SU-DHL-6 (cell line): Measurements from ENCODE around the gene ORM2.

ENCODE experiments used
- H2AFZ ChIP-seq: fragments of 200-600 bp; sonication (generic); 2 replicates; pipeline ENCODE4 v1.6.1; 2014; ENCODE audit warnings: low read depth, mild to moderate bottlenecking, moderate library complexity, mixed read lengths, antibody characterized with exemption, low read length; ENCODE audit not compliant: severe bottlenecking
- H3F3A ChIP-seq: fragments of 200-600 bp; shearing (Covaris generic); 2 replicates; pipeline ENCODE4 v1.6.0; 2016; ENCODE audit warnings: antibody characterized with exemption, mild to moderate bottlenecking; ENCODE audit not compliant: insufficient read depth
- H3K27ac ChIP-seq: fragments of 200-600 bp; sonication (generic); 2 replicates; pipeline ENCODE4 v1.5.1; 2016; ENCODE audit warnings: low read depth, mild to moderate bottlenecking, low read length, moderate library complexity, mixed read lengths
- H3K27me3 ChIP-seq: fragments of 200-600 bp; sonication (generic), shearing (Covaris generic); 2 replicates; pipeline ENCODE4 v1.6.0; 2014; ENCODE audit warnings: mild to moderate bottlenecking, low read length
- H3K36me3 ChIP-seq: fragments of 200-600 bp; sonication (generic); 2 replicates; pipeline ENCODE4 v1.6.1; 2014; ENCODE audit warnings: mild to moderate bottlenecking, low read length, mixed read lengths
- H3K4me2 ChIP-seq: fragments of 300-600, 200-600 bp; shearing (Covaris generic), sonication (generic); 2 replicates; pipeline ENCODE4 v1.6.0; 2014; ENCODE audit warnings: low read length, low read depth, mild to moderate bottlenecking; ENCODE audit not compliant: poor library complexity, severe bottlenecking
- H3K4me3 ChIP-seq: fragments of 200-600 bp; sonication (generic); 2 replicates; pipeline ENCODE4 v1.5.1; 2014; ENCODE audit warnings: antibody characterized with exemption, low read length, mild to moderate bottlenecking, mixed read lengths; ENCODE audit not compliant: insufficient read depth, poor library complexity, severe bottlenecking
- H3K79me2 ChIP-seq: fragments of 200-600 bp; sonication (generic); 2 replicates; pipeline ENCODE4 v1.6.1; 2014; ENCODE audit warnings: mild to moderate bottlenecking, low read length, moderate library complexity; ENCODE audit not compliant: insufficient read depth
- H3K9ac ChIP-seq: fragments of 200-600 bp; sonication (generic); 2 replicates; pipeline ENCODE4 v1.7.0; 2014; ENCODE audit warnings: mild to moderate bottlenecking, low read length
- H3K9me2 ChIP-seq: fragments of 200-600 bp; sonication (generic); replicated peaks from 2 replicates; pipeline ENCODE4 v1.6.1; 2014; ENCODE audit warnings: low read length; ENCODE audit not compliant: insufficient read depth
- H3K9me3 ChIP-seq: fragments of 200-600 bp; sonication (generic); 2 replicates; pipeline ENCODE4 v1.6.1; 2014; ENCODE audit warnings: low read length, mixed read lengths; ENCODE audit not compliant: insufficient read depth
- H4K20me1 ChIP-seq: fragments of 200-600 bp; sonication (generic); 2 replicates; pipeline ENCODE4 v1.6.1; 2014; ENCODE audit warnings: low read depth, mild to moderate bottlenecking, antibody characterized with exemption, low read length, moderate library complexity, mixed read lengths
- EZH2phosphoT487 ChIP-seq: fragments of 200-600 bp; sonication (generic), shearing (Covaris generic); conservative IDR thresholded peaks from 2 replicates; pipeline ENCODE4 v1.6.1; 2018; ENCODE audit warnings: mild to moderate bottlenecking, antibody characterized with exemption, low read length, moderate library complexity, mixed read lengths
- TF ChIP-seq, protein P1 (sequence below): fragments of 200-600 bp; sonication (generic); IDR thresholded peaks from one replicate; pipeline ENCODE4 v1.5.1; 2017; ENCODE audit warnings: antibody characterized with exemption, mild to moderate bottlenecking, low read length, moderate library complexity; ENCODE audit not compliant: insufficient read depth, poor library complexity, severe bottlenecking

ORM2 gene

DNA sequence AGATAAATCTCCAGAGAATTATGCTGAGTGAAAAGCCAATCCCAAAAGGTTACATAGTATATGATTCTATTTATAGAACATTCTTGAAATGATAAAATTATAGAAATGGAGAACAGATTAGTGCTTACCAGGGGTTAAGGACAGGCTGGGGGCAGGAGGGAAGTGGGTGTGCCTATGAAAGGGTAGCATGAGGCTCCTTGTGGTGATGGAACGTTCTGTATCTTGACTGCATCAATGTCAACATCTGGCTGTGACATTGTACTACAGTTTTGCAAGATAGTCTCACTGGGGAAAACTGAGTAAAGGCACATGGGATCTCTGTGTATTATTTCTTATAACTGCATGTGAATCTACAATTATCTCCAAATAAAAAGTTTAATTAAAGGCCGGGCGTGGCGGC lies 22.3 kb downstream of the ORM2 start:
- no peaks in the 10 kb centered on the region for H3K79me2 ChIP-seq
- H3K4me3 ChIP-seq, result no peak overlapping the region
- no peaks in the 10 kb centered on the region for H3K9me2 ChIP-seq
- no peak overlapping the region for H3K27ac ChIP-seq
- H3K9ac ChIP-seq, result no peak overlapping the region
- peaks cover 36% of the 10 kb centered on the region for H3K36me3 ChIP-seq
- H3F3A ChIP-seq, result no peaks in the 10 kb centered on the region
- H3K9me3 ChIP-seq, result no peaks in the 10 kb centered on the region
- H3K4me2 ChIP-seq, result no peak overlapping the region
- no peaks in the 10 kb centered on the region for H3K27me3 ChIP-seq
- TF ChIP-seq, protein P1, sequence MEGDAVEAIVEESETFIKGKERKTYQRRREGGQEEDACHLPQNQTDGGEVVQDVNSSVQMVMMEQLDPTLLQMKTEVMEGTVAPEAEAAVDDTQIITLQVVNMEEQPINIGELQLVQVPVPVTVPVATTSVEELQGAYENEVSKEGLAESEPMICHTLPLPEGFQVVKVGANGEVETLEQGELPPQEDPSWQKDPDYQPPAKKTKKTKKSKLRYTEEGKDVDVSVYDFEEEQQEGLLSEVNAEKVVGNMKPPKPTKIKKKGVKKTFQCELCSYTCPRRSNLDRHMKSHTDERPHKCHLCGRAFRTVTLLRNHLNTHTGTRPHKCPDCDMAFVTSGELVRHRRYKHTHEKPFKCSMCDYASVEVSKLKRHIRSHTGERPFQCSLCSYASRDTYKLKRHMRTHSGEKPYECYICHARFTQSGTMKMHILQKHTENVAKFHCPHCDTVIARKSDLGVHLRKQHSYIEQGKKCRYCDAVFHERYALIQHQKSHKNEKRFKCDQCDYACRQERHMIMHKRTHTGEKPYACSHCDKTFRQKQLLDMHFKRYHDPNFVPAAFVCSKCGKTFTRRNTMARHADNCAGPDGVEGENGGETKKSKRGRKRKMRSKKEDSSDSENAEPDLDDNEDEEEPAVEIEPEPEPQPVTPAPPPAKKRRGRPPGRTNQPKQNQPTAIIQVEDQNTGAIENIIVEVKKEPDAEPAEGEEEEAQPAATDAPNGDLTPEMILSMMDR, result no peak
- TF ChIP-seq EZH2phosphoT487, result no peak
- H2AFZ ChIP-seq, result no peak overlapping the region
- no peaks in the 10 kb centered on the region for H4K20me1 ChIP-seq

DNA sequence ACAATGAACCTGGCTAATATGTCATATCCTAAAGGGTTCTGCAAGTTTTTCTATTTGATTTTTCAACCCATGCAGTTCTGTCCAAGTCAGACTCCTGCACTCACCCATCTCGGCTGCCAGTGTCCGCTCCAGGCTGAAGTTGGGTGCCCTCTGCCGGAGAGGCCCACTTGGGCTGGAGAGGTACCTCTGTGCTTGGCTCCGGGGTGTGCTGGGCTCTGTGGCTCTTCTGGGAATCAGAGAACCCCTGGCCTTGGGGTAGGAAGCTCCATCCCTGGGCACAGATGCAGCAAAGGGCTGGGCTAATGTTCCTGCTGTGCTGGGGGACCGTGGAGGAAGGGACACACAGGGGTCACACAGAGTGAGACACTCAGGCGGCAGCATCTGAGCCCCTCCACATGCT lies 26.2 kb downstream of the ORM2 start:
- H3K27me3 ChIP-seq, result no peaks in the 10 kb centered on the region
- no peaks in the 10 kb centered on the region for H3K9me3 ChIP-seq
- H2AFZ ChIP-seq, result no peak overlapping the region
- H3K4me3 ChIP-seq, result no peak overlapping the region
- H3K36me3 ChIP-seq, result peaks cover 36% of the 10 kb centered on the region
- no peaks in the 10 kb centered on the region for H3F3A ChIP-seq
- no peak overlapping the region for H3K27ac ChIP-seq
- H3K4me2 ChIP-seq, result no peak overlapping the region
- no peaks in the 10 kb centered on the region for H3K9me2 ChIP-seq
- H3K9ac ChIP-seq, result no peak overlapping the region
- no peaks in the 10 kb centered on the region for H3K79me2 ChIP-seq
- no peaks in the 10 kb centered on the region for H4K20me1 ChIP-seq
- TF ChIP-seq, protein P1, result no peak
- TF ChIP-seq EZH2phosphoT487, result no peak

DNA sequence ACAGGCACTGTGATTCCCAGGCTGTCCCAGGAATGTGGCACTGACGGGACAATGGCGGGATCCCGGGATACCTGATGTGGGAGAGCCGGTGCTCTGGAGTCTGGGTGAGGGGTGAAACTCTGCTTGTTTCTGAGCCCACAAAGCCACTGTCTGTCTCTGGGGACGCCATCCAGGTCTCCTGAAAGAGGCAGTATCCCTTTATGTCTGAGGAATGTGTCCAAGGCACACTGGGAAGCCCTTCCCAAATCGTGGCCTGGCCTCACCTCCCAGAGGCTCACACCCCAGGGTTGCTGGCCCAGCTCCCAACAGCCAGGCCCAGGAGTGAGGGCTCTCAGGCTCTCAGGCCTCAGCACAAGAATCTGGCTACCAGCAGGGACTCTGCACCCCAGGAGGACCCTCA lies 27.1 kb downstream of the ORM2 start:
- Histone ChIP-seq H3K9me2 (no peaks in the 10 kb centered on the region), H3K4me3 (no peak overlapping the region), H3K27ac (no peak overlapping the region), H4K20me1 (no peaks in the 10 kb centered on the region), H3K79me2 (no peaks in the 10 kb centered on the region), H3K27me3 (no peaks in the 10 kb centered on the region), H3F3A (no peaks in the 10 kb centered on the region), H3K4me2 (no peak overlapping the region), H3K9ac (no peak overlapping the region), H2AFZ (no peak overlapping the region), H3K9me3 (no peaks in the 10 kb centered on the region), H3K36me3 (peaks cover 40% of the 10 kb centered on the region)
- TF ChIP-seq, protein P1, result no peak
- no peak for TF ChIP-seq EZH2phosphoT487
